SK-N-SH (cell line): ENCODE data around the gene METTL15. TPM values are rescaled to one million over a fixed set of nuclear protein-coding genes. Genes with fewer than 3 reads are reported as not detected.

Experiments
- CTCF ChIA-PET: fragments of 300-600, 350-600 bp; formaldehyde crosslinking; extraction: SDS; loops from one replicate; lab custom pipeline; 2021; lab: Yijun Ruan, JAX
- POLR2A ChIA-PET: fragments of 350-600 bp; sonication (Branson Sonifier 250); formaldehyde crosslinking; extraction: SDS; loops from one replicate; lab custom pipeline; 2020; ENCODE audit warnings: antibody characterized with exemption, inconsistent platforms; lab: Yijun Ruan, JAX
- DNase-seq: peaks from one replicate; pipeline ENCODE4 v3.0.0; 2012
- H2AFZ ChIP-seq: fragments of 200-600 bp; sonication (generic); 2 replicates; pipeline ENCODE4 v1.8.1; 2016; ENCODE audit warnings: antibody characterized with exemption, mild to moderate bottlenecking, low read depth
- H3F3A ChIP-seq: fragments of 200-600 bp; sonication (generic); replicated peaks from 2 replicates; pipeline ENCODE3; 2016; ENCODE audit warnings: antibody characterized with exemption, mild to moderate bottlenecking; ENCODE audit not compliant: insufficient read depth
- H3K27ac ChIP-seq, 2 experiments: fragments of 200-500 bp in 1 of 2; fragments of 200-600 bp in 1 of 2; sonication (Bioruptor generic) in 1 of 2; sonication (generic), shearing (Covaris generic) in 1 of 2; 2 replicates each; pipeline versions ENCODE4 v1.5.1 to v1.6.1; 2014 to 2016; ENCODE audit warnings: low read depth in 2 of 2, inconsistent platforms in 1 of 2, low read length in 1 of 2, mild to moderate bottlenecking in 1 of 2, mixed read lengths in 1 of 2
- H3K27me3 ChIP-seq: fragments of 200-600 bp; sonication (generic), shearing (Covaris generic); 2 replicates; pipeline ENCODE4 v1.6.1; 2016; ENCODE audit warnings: mixed run types; ENCODE audit not compliant: insufficient read depth
- H3K36me3 ChIP-seq, 2 experiments: fragments of 200-500 bp in 1 of 2; fragments of 200-600 bp in 1 of 2; sonication (Bioruptor generic) in 1 of 2; sonication (generic) in 1 of 2; replicated peaks in 1 of 2; 2 replicates each; pipeline versions ENCODE3 to v1.5.1; 2014 to 2016; ENCODE audit warnings: low read length in 1 of 2, mild to moderate bottlenecking in 1 of 2; ENCODE audit not compliant: insufficient read depth in 2 of 2, control insufficient read depth in 1 of 2
- H3K4me1 ChIP-seq, 2 experiments: fragments of 200-500 bp in 1 of 2; fragments of 200-600 bp in 1 of 2; sonication (Bioruptor generic) in 1 of 2; sonication (generic), shearing (Covaris generic) in 1 of 2; 2 replicates each; pipeline versions ENCODE4 v1.5.1 to v1.6.1; 2014 to 2016; ENCODE audit warnings: low read depth in 1 of 2, low read length in 1 of 2, mixed run types in 1 of 2; ENCODE audit not compliant: insufficient read depth in 2 of 2, control insufficient read depth in 1 of 2
- H3K4me2 ChIP-seq: fragments of 200-600 bp; sonication (generic), shearing (Covaris generic); 2 replicates; pipeline ENCODE4 v1.6.1; 2017; ENCODE audit warnings: mixed run types
- H3K4me3 ChIP-seq, 2 experiments: fragments of 200-500 bp in 1 of 2; fragments of 200-600 bp in 1 of 2; sonication (Bioruptor generic) in 1 of 2; sonication (generic), shearing (Covaris generic) in 1 of 2; 2 replicates each; pipeline versions ENCODE4 v1.5.1 to v1.8.1; 2014 to 2016; ENCODE audit warnings: low read depth in 2 of 2, inconsistent platforms in 1 of 2, low read length in 1 of 2, mild to moderate bottlenecking in 1 of 2, mixed read lengths in 1 of 2, moderate library complexity in 1 of 2
- H3K79me2 ChIP-seq: fragments of 200-600 bp; sonication (generic); 2 replicates; pipeline ENCODE4 v1.8.1; 2017; ENCODE audit warnings: mild to moderate bottlenecking; ENCODE audit not compliant: insufficient read depth
- H3K9ac ChIP-seq: fragments of 200-600 bp; sonication (generic); 2 replicates; pipeline ENCODE4 v1.6.1; 2017; ENCODE audit warnings: mixed run types
- H3K9me2 ChIP-seq: fragments of 200-600 bp; sonication (generic); 2 replicates; pipeline ENCODE4 v1.6.1; 2017; ENCODE audit warnings: mixed run types
- H3K9me3 ChIP-seq: fragments of 200-600 bp; sonication (generic); 2 replicates; pipeline ENCODE4 v1.6.1; 2017; ENCODE audit warnings: mixed run types, mild to moderate bottlenecking, moderate library complexity
- H4K20me1 ChIP-seq: fragments of 200-600 bp; sonication (generic); 2 replicates; pipeline ENCODE4 v1.6.1; 2017; ENCODE audit warnings: mild to moderate bottlenecking, mixed run types; ENCODE audit not compliant: insufficient read depth
- ELF1 ChIP-seq: IDR thresholded peaks from 2 replicates; pipeline ENCODE4 v1.4.0; 2012
- FOSL2 ChIP-seq: IDR thresholded peaks from 2 replicates; pipeline ENCODE4 v1.4.0; 2012; ENCODE audit warnings: low read depth, mild to moderate bottlenecking, moderate library complexity, borderline replicate concordance
- FOXM1 ChIP-seq: IDR thresholded peaks from 2 replicates; pipeline ENCODE4 v1.4.0; 2012; ENCODE audit warnings: low read depth, mild to moderate bottlenecking
- GABPA ChIP-seq: IDR thresholded peaks from 2 replicates; pipeline ENCODE4 v1.4.0; 2012; ENCODE audit warnings: low read depth, mild to moderate bottlenecking
- MAX ChIP-seq: IDR thresholded peaks from 2 replicates; pipeline ENCODE4 v1.4.0; 2012; ENCODE audit warnings: low read depth
- NFIC ChIP-seq: IDR thresholded peaks from 2 replicates; pipeline ENCODE4 v1.4.0; 2012; ENCODE audit warnings: borderline replicate concordance
- NRF1 ChIP-seq: IDR thresholded peaks from 2 replicates; pipeline ENCODE4 v1.6.1; 2012; ENCODE audit warnings: low read depth, mild to moderate bottlenecking, low read length
- RAD21 ChIP-seq: IDR thresholded peaks from 2 replicates; pipeline ENCODE4 v1.6.1; 2012; ENCODE audit warnings: mild to moderate bottlenecking, low read length
- RXRA ChIP-seq: IDR thresholded peaks from 2 replicates; pipeline ENCODE4 v1.4.0; 2012; ENCODE audit warnings: low read depth, mild to moderate bottlenecking, borderline replicate concordance
- SMC3 ChIP-seq: IDR thresholded peaks from 2 replicates; pipeline ENCODE4 v1.6.1; 2012; ENCODE audit warnings: low read depth, low read length, improper control_type of control experiment
- TEAD4 ChIP-seq: IDR thresholded peaks from 2 replicates; pipeline ENCODE4 v1.4.0; 2012; ENCODE audit warnings: mild to moderate bottlenecking, borderline replicate concordance; ENCODE audit not compliant: insufficient read depth
- YY1 ChIP-seq: IDR thresholded peaks from 2 replicates; pipeline ENCODE4 v1.4.0; 2012; ENCODE audit warnings: low read depth, mild to moderate bottlenecking
- WGBS: methylation state at CpG from one replicate; pipeline ENCODE4 v1.1.6; 2017; ENCODE audit warnings: low lambda C conversion rate; 5-methylcytosine and 5-hydroxymethylcytosine counted together
- polyA plus RNA-seq, 3 experiments: library from polyadenylated mRNA; depleted of rRNA; stranded (reverse); fragments of >200 nt; gene quantifications; 2 replicates each; pipeline ENCODE4 v1.2.3, GENCODE V29; 2012
- TF ChIP-seq, protein P1 (sequence below): fragments of 150-350 bp; IDR thresholded peaks from 2 replicates; pipeline ENCODE4 v1.6.1; 2017; ENCODE audit warnings: antibody characterized with exemption, low read length, low read depth, borderline replicate concordance
- TF ChIP-seq, protein P2 (sequence below): IDR thresholded peaks from 2 replicates; pipeline ENCODE4 v1.4.0; 2012; ENCODE audit warnings: low read depth, borderline replicate concordance
- TF ChIP-seq, protein P3 (sequence below): fragments of 200-600 bp; sonication (generic); IDR thresholded peaks from 2 replicates; pipeline ENCODE4 v1.6.1; 2017; ENCODE audit warnings: antibody characterized with exemption, mild to moderate bottlenecking, moderate library complexity

The METTL15 gene
- polyA plus RNA-seq, 1 of the 3 experiments (the other 2 are of a cell fraction): 4.7 TPM

- TF ChIP-seq, protein P1, sequence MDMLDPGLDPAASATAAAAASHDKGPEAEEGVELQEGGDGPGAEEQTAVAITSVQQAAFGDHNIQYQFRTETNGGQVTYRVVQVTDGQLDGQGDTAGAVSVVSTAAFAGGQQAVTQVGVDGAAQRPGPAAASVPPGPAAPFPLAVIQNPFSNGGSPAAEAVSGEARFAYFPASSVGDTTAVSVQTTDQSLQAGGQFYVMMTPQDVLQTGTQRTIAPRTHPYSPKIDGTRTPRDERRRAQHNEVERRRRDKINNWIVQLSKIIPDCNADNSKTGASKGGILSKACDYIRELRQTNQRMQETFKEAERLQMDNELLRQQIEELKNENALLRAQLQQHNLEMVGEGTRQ: no peak
- TF ChIP-seq, protein P2, sequence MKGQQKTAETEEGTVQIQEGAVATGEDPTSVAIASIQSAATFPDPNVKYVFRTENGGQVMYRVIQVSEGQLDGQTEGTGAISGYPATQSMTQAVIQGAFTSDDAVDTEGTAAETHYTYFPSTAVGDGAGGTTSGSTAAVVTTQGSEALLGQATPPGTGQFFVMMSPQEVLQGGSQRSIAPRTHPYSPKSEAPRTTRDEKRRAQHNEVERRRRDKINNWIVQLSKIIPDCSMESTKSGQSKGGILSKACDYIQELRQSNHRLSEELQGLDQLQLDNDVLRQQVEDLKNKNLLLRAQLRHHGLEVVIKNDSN: no peak
- no peak for TF ChIP-seq MAX
- no peak for TF ChIP-seq RAD21
- no peak for TF ChIP-seq NFIC
These were observed 2.6 kb downstream of the METTL15 start (continued) for GRCh38 chr11:28110821-28111200.

DNA sequence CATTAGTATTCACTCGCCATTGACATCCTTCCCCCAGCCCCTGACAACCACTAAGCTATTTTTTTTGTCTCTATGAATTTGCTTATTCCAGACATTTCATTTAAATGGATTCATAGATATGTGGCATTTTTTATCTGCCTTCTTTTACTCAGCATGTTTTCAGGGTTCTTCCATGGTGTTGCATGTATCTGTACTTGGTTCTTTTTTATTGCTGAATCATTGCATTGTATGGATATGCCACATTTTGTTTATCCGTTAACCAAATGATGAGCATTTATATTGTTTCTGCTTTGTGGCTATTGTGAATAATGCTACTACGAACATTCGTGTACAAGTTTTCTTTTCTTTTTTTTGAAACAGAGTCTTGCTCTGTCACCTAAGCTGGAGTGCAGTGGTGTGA is 5.9 kb downstream of the METTL15 start:
- Histone ChIP-seq H2AFZ (no peak overlapping the region), H3K9ac (no peak overlapping the region), H3K36me3 (peaks cover 28 to 30% of the 10 kb centered on the region in 2 experiments), H4K20me1 (no peaks in the 10 kb centered on the region), H3K4me2 (no peak overlapping the region), H3K4me1 (peaks cover 8 to 25% of the 10 kb centered on the region in 2 experiments; a peak in 3 of 4 replicates), H3K79me2 (peaks cover 63% of the 10 kb centered on the region), H3K27ac (no peak overlapping the region), H3K9me3 (no peaks in the 10 kb centered on the region), H3K4me3 (no peak overlapping the region), H3K9me2 (no peaks in the 10 kb centered on the region), H3K27me3 (no peaks in the 10 kb centered on the region), H3F3A (peaks cover 6% of the 10 kb centered on the region)
- DNase-seq: no peak
- WGBS: 100% methylated on average over 4 of the region's 4 CpGs
- TF ChIP-seq SMC3: no peak
- TF ChIP-seq, protein P3, sequence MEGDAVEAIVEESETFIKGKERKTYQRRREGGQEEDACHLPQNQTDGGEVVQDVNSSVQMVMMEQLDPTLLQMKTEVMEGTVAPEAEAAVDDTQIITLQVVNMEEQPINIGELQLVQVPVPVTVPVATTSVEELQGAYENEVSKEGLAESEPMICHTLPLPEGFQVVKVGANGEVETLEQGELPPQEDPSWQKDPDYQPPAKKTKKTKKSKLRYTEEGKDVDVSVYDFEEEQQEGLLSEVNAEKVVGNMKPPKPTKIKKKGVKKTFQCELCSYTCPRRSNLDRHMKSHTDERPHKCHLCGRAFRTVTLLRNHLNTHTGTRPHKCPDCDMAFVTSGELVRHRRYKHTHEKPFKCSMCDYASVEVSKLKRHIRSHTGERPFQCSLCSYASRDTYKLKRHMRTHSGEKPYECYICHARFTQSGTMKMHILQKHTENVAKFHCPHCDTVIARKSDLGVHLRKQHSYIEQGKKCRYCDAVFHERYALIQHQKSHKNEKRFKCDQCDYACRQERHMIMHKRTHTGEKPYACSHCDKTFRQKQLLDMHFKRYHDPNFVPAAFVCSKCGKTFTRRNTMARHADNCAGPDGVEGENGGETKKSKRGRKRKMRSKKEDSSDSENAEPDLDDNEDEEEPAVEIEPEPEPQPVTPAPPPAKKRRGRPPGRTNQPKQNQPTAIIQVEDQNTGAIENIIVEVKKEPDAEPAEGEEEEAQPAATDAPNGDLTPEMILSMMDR: no peak
- TF ChIP-seq GABPA: no peak
- no peak for TF ChIP-seq RAD21
- no peak for TF ChIP-seq YY1
- TF ChIP-seq FOXM1: no peak
- TF ChIP-seq RXRA: no peak
- no peak for TF ChIP-seq FOSL2
- TF ChIP-seq ELF1: no peak
- no peak for TF ChIP-seq TEAD4
- TF ChIP-seq MAX: no peak
- TF ChIP-seq NRF1: no peak
- TF ChIP-seq, protein P1: no peak
- CTCF ChIA-PET: no interaction called here
- POLR2A ChIA-PET: no interaction called here
